ENCODE measurements around the gene ARL15.
"Not testable (repeated sequence)": the region's sequence is repeated elsewhere in the genome, so short reads cannot be mapped to it uniquely, and the experiment has no call there.

ARL15 gene

DNA sequence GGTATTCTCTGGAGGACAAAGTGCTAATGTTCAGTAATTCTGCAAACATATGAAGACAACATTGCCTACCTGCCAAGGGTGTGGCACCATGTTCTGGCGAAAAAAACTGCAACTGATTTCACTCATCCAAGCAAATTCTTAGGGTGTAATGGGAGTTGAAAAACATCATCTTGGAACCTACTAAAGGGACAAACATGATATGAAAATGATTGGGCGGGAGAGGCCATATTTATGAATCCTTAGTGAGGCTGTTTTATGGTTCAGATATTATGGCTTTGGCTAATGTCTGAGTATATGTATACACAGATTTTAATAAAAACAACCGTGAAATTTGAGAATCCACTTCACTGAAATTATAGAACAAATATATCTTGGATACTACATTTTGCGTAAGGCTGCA, 225.7 kb downstream of the ARL15 start:
- DNase-seq, result no peak

DNA sequence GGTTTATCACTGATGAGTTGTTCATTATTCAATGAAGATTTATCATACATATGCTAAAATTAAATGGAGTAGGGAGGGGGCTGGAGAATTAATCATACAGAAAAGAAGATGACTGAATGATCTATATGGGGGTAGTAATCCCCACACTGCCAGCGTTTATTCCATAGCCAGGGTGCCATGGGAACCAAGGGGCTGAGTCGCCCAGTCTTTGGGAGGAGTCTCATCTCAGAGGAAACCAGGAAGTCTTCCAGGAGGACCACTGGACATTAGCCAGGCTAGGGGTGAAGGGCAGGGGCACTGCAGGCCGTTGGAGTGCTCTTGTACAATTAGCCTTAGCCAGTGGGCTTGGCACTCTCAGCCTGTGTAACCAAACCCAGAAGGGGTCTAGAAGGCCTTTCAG, 226.5 kb downstream of the ARL15 start:
- no peak for DNase-seq

DNA sequence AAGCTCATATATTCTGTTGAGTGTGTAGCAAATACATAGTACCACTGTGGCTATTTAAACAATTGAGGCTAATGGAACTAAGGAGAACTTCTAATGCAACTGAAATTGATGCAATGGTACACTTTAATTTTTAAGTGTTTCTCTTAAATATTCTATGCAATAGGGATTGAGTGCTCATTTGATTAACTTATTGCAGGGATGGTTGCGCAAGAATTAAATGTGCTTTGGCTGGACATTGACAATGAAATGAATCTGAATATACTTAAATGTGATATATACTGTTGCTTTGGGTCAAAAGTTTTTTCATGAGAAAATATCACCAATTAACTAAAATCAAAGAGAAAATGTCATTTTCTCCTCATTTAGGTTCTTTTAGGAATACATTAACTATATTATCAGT, 227.1 kb downstream of the ARL15 start:
- DNase-seq, result no peak

DNA sequence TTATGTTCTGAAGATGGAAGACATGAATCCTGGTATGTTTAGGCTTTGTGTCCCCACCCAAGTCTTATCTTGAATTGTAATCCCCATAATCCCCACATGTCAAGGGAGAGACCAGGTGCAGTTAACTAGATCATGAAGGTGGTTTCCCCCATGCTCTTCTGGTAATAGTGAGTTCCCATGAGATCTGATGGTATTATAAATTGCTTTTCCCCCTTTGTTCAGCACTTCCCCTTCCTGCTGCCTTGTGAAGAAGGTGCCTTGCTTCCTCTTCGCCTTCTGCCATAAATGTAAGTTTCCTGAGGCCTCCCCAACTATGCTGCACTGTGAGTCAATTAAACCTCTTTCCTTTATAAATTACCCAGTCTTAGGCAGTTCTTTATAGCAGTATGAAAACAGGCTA, 229.0 kb downstream of the ARL15 start:
- DNase-seq, result no peak

DNA sequence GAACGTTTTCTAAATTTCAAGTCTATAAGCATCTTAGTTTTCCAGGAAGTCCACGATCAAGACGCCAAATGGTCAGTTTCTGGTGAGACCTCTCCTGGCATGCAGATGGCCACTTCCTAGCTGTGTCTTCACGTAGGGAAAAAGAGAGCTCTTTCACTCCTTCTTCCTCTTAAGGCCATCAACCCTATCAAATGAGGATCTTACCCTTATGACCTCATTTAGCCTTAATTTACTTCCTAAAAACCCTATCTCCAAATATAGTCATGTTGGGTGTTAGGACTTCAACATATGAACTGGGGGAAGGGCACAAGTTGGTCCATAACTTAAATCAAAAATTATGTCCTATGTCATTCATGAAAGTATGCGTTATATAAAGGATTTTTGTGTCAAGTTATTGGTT, 229.5 kb downstream of the ARL15 start:
- no peak for DNase-seq

DNA sequence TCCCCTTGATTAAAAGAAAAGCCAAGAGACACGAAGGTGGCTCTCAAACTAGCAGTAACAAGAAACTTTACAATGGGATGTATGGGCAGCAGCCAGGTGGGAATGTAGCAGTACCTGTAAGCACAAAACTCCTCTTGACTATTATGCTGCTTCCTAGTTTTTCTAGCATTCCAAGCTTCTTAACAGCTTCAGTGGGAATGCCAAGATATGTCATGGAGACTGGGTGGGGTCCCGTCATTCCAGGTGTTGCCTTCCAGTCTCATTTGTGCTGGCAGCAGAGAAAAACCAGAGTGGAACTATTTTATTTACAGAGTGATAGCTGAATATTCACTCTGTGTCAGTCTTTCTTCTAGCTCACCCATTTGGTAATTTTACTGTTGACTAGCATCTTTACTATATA, 236.6 kb downstream of the ARL15 start:
- no peak for DNase-seq

DNA sequence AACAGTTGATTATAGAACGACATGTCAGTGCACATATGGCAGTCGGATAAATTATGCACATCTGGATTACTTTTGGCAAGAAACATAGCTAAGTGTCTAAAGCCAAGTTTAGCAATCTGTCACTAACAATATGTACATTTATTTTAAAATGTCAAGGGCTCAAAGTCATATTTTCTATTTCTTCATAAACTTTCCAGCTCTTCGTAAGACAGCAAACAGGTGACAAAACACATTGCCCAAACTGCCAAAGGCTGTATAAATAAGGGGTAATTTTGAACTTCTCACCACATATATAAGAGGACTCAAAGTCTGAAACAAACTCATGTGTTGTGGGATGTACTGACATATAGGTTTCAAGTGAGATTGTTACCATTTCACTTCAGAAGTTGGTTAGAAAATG, 237.2 kb downstream of the ARL15 start:
- DNase-seq, result no peak

DNA sequence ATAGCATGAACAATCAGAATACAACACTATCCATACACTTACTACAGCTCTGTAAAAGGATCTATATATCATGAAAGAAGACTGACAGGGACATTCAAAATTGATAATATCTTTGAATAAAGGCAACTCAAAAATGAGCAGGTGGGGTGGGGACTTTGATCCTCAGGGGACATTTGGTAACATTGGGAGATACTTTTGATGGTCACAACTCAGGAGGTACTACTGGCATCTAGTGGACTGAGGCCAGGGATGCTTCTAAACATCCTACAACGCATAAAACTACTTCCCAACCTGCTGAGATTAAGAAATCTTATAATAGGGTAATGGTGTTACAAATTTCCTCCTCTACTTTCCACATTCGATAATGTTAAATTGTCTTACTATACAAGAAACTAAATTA, 243.9 kb downstream of the ARL15 start:
- no peak for DNase-seq

DNA sequence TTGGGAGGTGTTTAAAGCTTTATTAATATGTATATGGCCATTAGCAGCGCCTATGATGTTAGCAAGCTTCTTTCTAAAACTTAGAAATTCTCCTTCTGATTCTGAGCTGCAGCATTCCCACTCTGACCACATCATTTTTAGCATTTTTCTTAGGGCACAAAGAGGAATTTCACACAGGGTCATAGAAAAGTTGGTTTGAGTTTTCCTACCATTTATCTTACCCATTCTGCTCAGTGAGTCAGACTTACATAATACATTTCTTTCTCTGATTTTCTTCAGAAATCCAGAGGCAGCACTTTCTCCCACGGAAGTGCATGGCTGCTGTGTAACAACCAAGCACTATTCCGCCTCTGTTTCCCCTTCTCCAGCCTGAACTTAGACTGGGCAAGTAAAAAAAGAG, 246.6 kb downstream of the ARL15 start:
- DNase-seq, result peak; percentile 50

DNA sequence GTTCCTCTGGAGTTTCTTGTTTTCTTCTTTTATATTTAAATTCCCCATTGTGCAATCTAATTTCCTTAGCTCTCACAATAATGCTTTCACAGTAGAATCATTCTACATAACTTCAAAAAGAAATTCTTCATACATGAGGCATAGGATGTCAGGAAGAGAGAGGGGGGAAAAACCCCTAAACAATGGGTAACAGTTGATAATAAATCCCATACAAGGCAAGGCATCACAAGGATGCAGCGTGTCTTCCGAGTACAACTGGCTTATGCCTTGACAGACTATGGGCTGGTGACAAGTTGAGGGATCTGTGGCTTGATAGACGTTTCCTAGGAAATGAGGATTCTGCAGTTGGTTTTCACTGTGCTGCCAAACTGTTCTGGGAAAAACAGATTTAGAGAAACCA, 247.4 kb downstream of the ARL15 start:
- DNase-seq, result no peak

DNA sequence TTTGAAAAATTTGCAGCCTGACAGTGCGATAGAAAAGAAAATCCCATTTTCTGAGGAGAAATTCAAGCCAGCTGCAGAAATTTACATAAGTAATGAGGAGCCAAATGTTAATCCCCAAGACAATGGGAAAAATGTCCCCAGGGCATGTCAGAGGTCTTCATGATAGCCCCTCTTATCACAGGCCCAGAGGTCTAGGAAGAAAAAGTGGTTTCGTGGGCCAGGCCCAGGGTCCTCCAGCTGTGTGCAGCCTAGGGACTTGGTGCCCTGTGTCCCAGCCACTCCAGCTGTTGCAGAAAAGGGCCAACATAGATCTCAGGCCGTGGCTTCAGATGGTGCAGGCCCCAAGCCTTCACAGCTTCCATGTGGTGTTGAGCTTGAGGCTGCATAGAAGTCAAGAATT, 249.5 kb downstream of the ARL15 start:
- not testable (repeated sequence) for DNase-seq

DNA sequence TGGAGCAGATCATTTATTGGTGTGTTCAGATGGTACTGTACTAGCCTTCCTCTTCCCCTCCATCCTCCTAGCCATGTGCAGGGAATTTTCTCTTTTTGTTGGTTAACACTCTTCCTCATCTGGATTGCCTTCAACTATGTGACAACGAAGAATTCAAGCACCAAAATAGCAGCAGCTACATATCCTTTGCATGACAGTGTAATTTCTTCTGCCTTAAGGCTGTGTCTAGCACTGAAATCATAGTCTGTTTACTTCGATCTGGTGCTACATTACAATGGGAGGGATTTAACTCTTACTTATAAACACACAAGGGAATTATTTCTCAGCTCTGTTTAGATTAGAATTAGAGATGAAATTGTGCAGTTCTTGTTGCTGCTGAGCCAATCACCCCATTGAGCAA, 260.4 kb downstream of the ARL15 start:
- DNase-seq, result no peak

DNA sequence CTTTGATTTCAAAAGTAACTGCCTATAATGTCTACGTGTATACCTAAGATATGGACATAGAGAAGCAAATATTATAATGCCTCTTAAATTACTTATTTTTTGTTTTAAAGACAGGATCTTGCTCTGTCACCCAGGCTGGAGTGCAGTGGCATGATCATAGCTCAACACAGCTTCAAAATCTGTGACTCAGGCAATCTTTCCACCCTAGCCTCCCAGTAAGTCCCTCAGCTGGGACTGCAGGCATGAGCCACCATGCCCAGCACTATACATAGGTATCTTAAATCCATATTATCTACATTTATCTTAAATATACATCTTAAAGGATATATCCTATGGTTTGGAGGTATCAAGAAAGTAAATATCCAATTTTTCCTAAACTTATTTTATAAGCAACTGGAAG, 261.2 kb downstream of the ARL15 start:
- DNase-seq, result no peak

DNA sequence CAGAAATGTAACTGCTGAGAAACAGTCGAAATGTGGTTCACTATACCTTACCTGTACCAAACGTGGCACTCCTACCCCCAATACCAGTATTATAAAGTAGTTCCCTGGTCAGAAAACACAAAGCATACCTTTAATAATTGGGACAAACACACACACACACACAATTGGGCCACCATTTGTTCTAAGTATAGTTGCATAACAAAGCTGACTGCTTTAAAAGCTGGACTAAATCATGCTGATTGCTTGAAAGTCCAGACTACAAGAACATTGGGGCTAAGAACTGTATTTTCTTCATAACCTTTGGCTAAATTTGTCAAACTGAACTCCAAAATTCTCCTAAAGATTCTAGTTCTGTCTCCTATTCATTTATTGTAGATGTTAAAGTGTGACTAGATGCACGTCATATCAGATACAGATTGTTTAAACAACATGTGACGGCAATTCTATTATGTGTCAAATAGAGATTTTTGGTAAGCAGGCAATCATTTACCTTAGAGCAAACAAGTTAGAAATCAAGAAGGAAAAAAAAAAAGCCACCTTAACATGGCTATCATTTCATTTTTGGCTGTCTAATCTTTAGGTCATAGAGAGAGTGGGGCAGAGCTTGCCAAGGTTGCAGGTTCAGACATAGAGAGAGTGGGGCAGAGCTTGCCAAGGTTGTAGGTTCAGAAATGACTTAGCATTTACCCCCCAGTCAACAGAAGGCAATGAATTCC, 265.1 kb downstream of the ARL15 start:
- DNase-seq, result no peak

DNA sequence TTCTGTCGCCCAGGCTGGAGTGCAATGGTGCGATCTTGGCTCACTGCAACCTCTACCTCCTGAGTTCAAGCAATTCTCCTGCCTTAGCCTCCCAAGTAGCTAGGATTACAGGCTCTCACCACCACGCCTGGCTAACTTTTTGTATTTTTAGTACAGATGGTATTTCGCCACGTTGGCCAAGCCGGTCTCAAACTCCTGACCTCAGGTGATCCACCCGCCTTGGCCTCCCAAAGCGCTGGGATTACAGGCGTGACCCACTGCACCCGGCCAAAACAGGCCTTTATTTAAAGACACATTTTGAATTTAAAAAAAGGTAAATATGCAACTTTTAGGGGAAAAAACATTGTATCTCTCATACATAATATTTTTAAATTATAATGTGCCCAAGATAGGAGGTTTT, 266.1 kb downstream of the ARL15 start:
- DNase-seq, result not testable (repeated sequence)

DNA sequence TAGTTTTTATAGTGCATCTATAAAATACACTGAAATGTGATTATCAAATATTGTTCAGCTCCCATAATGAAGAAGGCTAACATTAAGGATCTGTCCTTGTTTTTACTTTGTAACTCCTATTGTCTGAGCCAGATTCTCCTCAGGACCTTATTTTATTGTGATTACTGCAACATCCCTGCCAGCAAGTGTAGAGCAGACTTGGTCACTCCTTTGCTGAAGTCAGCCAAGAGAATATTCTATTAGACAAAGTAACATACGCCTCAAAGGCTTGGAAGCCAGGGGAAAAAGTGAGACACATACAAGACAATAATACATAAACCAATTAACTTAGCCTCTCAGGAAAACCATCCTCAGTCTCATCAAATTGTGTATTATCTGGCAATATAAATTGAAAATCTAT, 269.6 kb downstream of the ARL15 start:
- DNase-seq, result no peak

DNA sequence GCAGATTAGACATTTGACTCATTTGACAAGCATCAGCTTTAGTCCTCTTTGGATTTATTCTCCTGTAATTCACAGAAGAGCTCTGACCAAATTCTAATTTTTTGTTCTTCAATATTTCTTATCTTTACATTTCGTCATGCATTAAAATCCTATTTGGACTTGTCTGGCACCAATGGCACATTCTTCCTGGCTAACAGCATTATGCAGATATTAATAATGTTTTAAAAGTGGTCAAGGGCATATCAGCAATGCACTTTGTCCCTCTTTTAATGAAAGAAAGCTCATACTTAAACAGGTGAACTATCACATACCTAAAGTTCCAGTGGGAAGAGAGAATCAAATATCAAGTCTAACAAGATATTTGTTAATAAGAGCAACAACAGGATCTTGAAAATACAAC, 270.4 kb downstream of the ARL15 start:
- no peak for DNase-seq

DNA sequence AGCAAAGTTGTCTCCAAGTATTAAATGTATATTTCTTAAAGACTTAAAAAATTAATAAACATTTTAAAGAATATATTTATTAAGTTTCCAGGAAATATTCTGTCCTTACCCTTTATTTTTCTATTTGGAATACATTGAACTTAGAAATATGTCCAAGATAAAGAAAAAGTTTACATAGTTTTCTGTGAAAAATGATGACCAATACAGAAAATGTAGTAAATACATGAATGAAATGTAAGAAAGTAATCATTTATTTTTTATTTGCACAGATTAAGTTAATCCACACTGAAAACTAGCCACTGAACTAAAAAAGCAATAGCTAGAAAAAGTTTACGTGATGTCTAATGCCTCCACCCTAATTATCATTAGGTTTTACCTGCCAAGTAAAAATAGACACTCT, 273.2 kb downstream of the ARL15 start:
- no peak for DNase-seq

DNA sequence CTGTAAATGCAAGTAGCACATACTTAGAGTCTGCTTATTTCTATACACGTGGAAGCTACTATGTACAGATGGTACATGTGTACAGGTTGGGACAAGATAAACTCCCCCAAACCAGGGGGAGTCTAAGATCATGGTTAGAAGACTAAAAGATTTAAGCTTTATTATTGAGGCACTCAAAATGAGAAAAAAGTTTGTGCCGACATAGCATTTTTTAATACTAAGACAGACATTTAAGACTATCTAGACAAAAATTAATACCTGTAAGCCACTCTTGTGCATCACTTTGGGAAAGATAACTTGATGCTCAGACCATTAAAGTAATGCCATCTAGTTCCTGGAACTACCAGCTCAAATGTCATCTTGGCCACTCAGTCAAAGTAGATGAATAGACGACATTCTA, 279.4 kb downstream of the ARL15 start:
- no peak for DNase-seq

DNA sequence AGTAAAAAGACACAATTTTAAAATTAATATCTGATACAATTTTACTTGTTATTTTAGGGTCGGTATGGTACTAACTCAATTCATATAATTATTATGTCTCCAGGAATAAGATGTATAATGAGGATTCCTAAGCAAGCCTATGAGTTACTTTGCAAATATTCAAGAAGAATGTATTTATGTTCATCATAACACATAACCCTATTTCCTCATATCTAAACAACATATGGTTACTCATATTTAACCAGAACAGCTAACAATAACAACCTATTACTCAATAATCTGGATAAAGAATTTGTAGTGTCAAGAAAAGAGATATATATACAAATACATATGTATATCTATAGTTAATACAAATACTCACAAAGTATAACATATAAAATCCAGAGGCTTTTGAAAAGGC, 285.9 kb downstream of the ARL15 start:
- DNase-seq, result no peak

DNA sequence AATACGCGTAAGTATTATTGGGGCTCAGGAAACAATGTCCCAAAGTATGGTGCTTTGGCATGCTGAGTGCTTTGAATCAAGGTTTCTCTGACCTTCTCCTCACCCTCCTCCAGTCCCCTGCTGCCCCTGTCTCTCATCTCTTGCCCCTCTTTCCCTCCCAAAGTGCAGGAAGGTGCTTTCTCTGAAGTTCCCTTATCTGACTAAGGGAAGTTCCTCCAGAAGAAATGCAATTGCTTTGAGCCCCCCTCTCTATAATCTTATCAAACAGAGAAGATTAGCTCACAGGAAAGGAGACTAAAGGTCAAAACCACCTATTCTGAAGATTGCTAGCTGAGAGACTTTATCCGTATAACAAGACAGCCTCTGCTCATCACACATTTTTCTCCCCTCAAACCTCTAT, 288.1 kb downstream of the ARL15 start:
- no peak for DNase-seq

DNA sequence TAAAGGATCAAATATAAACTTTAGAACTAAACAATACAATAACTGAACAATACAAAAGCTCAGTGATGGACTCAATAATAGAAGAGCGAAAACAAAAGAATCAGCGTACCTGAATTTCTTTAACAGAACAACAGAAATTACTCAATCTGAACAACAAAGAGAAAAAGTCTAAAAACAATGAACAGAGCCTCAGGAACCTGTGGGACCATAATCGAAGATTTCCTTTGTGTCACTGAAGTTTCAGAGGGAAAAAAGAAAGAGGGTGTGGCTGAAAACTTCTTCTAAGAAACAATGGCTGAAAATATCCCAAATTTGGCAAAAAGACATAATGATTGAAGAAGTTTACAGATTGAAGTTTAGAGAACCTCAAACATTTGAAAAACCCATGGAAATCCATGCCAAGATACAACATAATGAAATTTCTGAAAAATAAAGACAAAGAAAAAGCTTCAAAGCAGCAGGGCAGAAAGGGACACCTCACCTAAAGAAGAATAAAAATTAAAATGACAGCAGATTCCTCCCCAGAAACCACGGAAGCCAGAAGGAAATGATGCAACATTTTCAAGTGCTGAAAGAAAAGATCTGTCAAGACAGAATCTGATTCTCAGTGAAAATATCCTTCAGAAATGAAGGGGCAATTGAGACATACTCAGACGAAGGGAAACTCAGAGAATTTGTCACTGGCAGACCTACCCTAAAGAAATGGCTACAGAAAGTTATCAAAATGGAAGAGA, 288.8 kb downstream of the ARL15 start:
- DNase-seq, result no peak

DNA sequence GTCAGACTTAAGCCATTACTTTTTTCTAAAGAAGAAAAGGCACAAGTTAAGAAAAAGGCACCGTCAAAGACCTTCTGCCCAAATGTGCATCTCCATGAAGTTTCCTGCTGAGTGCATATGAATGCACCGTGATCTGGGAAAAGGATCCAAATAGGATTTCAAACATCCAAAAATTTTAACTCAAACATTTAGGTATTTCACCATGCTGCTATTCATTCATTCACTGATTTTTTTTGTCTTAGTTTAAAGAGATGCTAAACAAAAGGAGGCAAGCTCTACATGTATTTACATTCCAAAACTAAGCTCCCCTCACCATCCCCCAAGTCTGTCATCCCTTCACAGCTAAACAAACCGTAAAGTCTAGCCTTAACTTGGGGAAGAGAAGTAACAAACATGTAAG, 291.9 kb downstream of the ARL15 start:
- no peak for DNase-seq

DNA sequence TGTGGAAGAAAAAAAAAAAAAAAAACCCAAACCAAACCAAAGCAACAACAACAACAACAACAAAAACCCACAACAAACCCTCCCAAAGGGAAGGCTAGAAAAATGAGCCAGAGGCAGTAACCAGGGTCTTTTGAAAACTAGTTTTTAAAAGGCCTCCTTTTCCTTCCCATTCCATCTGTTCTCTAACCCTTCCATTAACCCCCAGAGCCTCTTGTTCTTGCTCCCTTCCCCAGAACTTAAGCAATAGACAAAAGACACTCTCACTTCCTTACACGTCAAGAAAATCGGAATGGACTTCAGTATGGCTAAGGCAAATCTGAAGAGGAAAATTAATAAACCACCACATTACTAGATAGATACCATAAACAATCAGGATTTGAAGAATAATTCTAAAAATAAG, 292.8 kb downstream of the ARL15 start:
- no peak for DNase-seq
